Peyer's patch (tissue), 4 donors: ENCODE measurements around the gene CKAP2L.

Source experiments
- POLR2A ChIP-seq, 2 donors: fragments of 450-650 bp; IDR thresholded peaks; one replicate each; pipeline ENCODE4 v1.5.1; 2017; ENCODE audit warnings: antibody characterized with exemption in 2 of 2, mild to moderate bottlenecking in 2 of 2, moderate library complexity in 2 of 2
- TF ChIP-seq, protein P1 (sequence below), 6 experiments: fragments of 450-650 bp in 4 of 6; fragments of 200-600 bp in 2 of 6; sonication (generic) in 1 of 6; IDR thresholded peaks; one replicate each; pipeline ENCODE4 v1.5.1; 2017 to 2019; ENCODE audit warnings: antibody characterized with exemption in 6 of 6, mild to moderate bottlenecking in 3 of 6, moderate library complexity in 1 of 6

DNA sequence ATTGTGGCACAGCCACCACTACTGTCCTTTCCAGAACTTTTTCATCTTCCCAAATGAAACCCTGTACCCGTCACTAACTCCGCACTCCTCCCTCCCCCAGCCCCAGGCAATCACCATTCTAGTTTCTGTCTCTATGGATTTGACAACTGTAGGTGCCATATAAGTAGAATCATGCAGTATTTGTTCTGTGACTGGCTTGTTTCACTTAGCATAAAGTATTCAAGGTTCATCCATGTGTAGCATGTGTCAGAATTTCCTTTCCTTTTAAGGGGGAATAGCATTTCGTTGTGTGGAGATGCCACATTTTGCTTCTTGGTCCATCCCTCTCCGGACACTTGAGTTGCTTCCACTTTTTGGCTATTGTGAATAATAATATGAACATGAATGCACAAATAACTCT lies 842 bp upstream of the CKAP2L start:
- TF ChIP-seq, protein P1, sequence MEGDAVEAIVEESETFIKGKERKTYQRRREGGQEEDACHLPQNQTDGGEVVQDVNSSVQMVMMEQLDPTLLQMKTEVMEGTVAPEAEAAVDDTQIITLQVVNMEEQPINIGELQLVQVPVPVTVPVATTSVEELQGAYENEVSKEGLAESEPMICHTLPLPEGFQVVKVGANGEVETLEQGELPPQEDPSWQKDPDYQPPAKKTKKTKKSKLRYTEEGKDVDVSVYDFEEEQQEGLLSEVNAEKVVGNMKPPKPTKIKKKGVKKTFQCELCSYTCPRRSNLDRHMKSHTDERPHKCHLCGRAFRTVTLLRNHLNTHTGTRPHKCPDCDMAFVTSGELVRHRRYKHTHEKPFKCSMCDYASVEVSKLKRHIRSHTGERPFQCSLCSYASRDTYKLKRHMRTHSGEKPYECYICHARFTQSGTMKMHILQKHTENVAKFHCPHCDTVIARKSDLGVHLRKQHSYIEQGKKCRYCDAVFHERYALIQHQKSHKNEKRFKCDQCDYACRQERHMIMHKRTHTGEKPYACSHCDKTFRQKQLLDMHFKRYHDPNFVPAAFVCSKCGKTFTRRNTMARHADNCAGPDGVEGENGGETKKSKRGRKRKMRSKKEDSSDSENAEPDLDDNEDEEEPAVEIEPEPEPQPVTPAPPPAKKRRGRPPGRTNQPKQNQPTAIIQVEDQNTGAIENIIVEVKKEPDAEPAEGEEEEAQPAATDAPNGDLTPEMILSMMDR (IDR thresholded peaks at IDR 0.05), result no peak
- no peak for TF ChIP-seq POLR2A (IDR thresholded peaks at IDR 0.05)
